Measurements from ENCODE around the gene RASSF3.
A peak's percentile ranks its signal among the peaks of the same experiment; 100 is the strongest.

RASSF3 gene

GRCh38 chr12:64696080-64696741, 85.9 kb downstream of the RASSF3 start:
- peak; percentile 66 for DNase-seq (ENCODE audit: low read depth)
- no peak overlapping the region for H3K4me3 ChIP-seq (replicated peaks; ENCODE audit: low read depth, low read length)
- peak; percentile 37 for TF ChIP-seq CTCF (IDR thresholded peaks at IDR 0.05; ENCODE audit: low read length, missing control alignments)

GRCh38 chr12:64699504-64700115, 89.3 kb downstream of the RASSF3 start:
- DNase-seq (ENCODE audit: low read depth): peak; percentile 31
- no peak for TF ChIP-seq CTCF (IDR thresholded peaks at IDR 0.05; ENCODE audit: low read length, missing control alignments)
- H3K4me3 ChIP-seq (replicated peaks; ENCODE audit: low read depth, low read length): no peak overlapping the region

GRCh38 chr12:64700532-64700931, 90.2 kb downstream of the RASSF3 start:
- H3K4me3 ChIP-seq (replicated peaks; ENCODE audit: low read depth, low read length): no peak overlapping the region
- no peak for TF ChIP-seq CTCF (IDR thresholded peaks at IDR 0.05; ENCODE audit: low read length, missing control alignments)
- no peak for DNase-seq (ENCODE audit: low read depth)

GRCh38 chr12:64701283-64701682, 91.0 kb downstream of the RASSF3 start:
- TF ChIP-seq CTCF (IDR thresholded peaks at IDR 0.05; ENCODE audit: low read length, missing control alignments): no peak
- no peak for DNase-seq (ENCODE audit: low read depth)
- no peak overlapping the region for H3K4me3 ChIP-seq (replicated peaks; ENCODE audit: low read depth, low read length)

GRCh38 chr12:64706306-64706705, 96.0 kb downstream of the RASSF3 start:
- DNase-seq (ENCODE audit: low read depth): no peak
- no peak overlapping the region for H3K4me3 ChIP-seq (replicated peaks; ENCODE audit: low read depth, low read length)
- TF ChIP-seq CTCF (IDR thresholded peaks at IDR 0.05; ENCODE audit: low read length, missing control alignments): no peak

GRCh38 chr12:64706857-64707256, 96.6 kb downstream of the RASSF3 start:
- TF ChIP-seq CTCF (IDR thresholded peaks at IDR 0.05; ENCODE audit: low read length, missing control alignments): no peak
- no peak for DNase-seq (ENCODE audit: low read depth)
- H3K4me3 ChIP-seq (replicated peaks; ENCODE audit: low read depth, low read length): no peak overlapping the region

GRCh38 chr12:64707362-64707761, 97.1 kb downstream of the RASSF3 start:
- H3K4me3 ChIP-seq (replicated peaks; ENCODE audit: low read depth, low read length): no peak overlapping the region
- TF ChIP-seq CTCF (IDR thresholded peaks at IDR 0.05; ENCODE audit: low read length, missing control alignments): no peak
- no peak for DNase-seq (ENCODE audit: low read depth)

All from fibroblast of pulmonary artery (primary cell).